GM10847 (cell line): ENCODE data around the gene NAXD.

Experiments
- POLR2A ChIP-seq: IDR thresholded peaks from 2 replicates; pipeline ENCODE4 v1.6.1; 2011; ENCODE audit not compliant: insufficient read length; ENCODE audit errors: extremely low read depth

Gene NAXD

GRCh38 chr13:110583178-110583865 is 32.0 kb upstream of the NAXD start:
- TF ChIP-seq POLR2A: no peak

DNA sequence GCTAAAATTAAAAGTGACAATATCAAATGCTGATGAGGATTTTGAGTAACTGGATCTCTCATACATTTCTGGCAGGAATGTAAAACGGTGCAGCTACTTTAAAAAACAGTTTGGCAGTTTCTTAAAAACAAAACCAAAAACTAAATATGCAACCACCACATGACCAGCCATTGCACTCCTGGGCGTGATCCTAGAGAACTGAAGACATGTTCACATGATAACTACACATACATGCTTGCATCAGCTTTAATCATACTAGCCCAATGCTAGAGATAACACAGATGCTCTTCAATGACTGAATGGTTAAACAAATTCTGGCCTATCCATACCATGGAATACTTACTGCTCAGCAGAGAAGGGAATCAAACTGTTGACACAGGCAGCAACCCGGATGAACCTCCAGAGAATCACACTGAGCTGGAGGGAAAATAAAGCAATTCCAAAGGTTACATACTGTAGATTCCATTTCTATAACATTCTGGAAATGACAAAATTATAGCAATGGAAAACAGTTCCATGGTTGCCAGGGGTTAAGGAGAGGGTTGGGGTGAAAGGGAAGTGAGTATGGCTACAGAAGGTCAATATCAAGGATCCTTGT is 25.5 kb upstream of the NAXD start:
- TF ChIP-seq POLR2A: no peak

DNA sequence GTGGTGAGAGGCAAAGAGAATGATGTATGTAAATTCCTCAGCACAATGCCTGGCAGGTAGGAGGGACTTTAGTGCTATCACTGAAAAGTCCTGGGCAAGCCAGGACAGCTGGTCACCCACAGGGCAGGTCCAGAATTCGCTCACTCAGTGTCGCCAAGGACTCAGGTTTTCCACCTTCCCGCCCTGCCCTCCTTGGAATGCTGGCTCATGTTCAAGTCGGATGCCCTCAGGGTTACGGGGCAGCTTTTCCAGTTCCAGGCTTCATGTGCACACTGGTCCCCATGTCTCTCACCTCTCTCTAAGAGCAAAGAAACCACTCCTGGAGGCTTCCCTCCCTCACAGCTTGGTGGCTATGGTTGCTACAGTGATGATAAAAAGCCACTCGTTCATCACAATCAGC is 24.8 kb upstream of the NAXD start:
- no peak for TF ChIP-seq POLR2A

- no peak for TF ChIP-seq POLR2A
Measured at GRCh38 chr13:110592665-110593064, 22.7 kb upstream of the NAXD start.

- TF ChIP-seq POLR2A: no peak
Measured at GRCh38 chr13:110593430-110594130, 21.8 kb upstream of the NAXD start.

- no peak for TF ChIP-seq POLR2A
Measured at GRCh38 chr13:110597041-110597689, 18.2 kb upstream of the NAXD start.

GRCh38 chr13:110600261-110600819 is 15.0 kb upstream of the NAXD start:
- no peak for TF ChIP-seq POLR2A

DNA sequence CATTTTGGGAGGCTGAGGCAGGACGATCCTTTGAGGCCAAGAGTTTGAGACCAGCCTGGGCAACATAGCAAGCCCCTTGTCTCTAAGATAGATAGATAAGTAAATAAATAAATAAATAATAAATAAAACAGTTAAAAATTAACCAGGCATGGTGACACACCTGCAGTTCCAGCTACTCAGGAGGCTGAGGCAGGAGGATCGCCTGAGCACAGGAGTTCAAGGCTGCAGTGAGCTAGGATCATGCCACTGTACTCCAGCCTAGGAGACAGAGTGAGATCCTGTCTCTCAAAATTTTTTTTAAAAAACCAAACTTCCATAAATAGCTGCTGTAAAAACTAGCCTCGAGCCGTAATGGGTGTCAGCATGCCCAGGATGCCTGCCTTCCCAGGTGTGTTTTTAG is 14.4 kb upstream of the NAXD start:
- no peak for TF ChIP-seq POLR2A

GRCh38 chr13:110605132-110605531 is 10.2 kb upstream of the NAXD start:
- no peak for TF ChIP-seq POLR2A

DNA sequence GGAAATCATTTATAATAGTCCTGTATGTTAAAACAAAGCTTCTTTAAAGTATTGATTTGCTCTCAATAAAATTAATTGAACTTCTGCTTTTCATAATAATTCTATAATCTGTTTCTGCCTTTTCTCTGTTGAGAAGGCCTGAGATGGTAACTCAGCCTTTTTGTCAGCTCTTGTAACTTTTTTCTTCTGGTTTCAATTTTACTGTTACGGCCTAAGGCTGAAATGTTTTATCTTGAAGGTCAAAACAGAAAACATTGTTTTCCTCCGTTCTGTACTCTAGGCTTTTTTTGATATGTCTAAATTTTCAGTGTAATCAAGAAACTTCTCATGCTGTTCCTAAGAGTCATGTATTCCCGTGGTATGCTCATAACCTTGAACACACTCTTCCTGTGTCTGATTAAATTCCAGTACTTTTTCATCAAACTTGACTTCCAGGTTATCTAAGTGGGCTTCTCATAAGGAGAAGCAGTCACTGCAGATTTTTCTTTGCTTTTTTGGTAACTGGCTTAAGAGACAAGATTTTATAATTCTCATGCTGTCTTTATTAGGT is 7.6 kb upstream of the NAXD start:
- no peak for TF ChIP-seq POLR2A

DNA sequence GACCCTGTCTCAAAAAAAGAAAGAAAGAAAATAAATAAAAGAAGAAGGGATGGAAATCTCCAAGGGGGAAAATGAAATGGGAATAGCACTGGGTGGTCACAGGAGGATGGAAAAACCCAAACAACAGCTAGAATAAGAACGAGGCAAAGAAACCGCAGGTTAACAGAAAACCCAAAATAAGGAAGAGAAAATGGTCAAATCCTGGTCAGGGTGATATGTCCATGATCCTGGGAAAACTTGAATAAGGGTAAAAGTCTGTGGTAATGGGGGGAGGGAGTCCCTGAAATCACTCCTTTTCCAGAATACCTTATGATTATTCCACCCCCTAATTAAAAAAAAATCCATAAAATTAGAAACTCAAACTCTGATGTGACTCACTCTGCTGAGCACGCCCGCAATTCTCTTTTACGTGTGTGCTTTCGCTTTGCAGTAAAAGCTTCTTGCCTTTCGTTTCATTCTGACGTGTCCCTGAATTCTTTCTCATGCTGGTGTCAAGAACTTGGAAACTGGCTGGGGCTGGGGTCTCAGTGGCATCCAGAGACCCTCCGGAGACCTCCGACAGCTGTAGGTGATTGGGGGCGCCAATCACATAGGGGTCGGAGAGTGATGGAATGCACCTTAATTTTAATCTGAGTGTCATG is 4.3 kb upstream of the NAXD start:
- no peak for TF ChIP-seq POLR2A

DNA sequence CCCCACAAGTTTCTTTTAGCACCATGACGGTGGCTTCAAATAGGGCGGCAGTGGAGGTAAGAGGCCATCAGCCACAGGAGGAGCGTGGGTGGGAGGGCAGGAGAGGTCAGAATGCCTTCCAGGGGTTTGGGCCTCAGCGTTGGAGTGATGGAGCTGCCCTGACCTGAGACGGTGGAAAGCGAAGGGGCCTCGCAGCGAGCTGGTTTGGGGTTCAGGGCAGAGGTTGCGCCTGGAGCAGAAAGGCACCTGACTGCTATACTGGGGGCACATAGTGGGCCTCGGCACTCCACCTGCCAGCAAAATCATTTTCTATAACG is 382 bp upstream of the NAXD start:
- no peak for TF ChIP-seq POLR2A

- no peak for TF ChIP-seq POLR2A
Measured at GRCh38 chr13:110616103-110617101, 1.1 kb downstream of the NAXD start.
